ENCODE measurements around the gene LSR.

DNA sequence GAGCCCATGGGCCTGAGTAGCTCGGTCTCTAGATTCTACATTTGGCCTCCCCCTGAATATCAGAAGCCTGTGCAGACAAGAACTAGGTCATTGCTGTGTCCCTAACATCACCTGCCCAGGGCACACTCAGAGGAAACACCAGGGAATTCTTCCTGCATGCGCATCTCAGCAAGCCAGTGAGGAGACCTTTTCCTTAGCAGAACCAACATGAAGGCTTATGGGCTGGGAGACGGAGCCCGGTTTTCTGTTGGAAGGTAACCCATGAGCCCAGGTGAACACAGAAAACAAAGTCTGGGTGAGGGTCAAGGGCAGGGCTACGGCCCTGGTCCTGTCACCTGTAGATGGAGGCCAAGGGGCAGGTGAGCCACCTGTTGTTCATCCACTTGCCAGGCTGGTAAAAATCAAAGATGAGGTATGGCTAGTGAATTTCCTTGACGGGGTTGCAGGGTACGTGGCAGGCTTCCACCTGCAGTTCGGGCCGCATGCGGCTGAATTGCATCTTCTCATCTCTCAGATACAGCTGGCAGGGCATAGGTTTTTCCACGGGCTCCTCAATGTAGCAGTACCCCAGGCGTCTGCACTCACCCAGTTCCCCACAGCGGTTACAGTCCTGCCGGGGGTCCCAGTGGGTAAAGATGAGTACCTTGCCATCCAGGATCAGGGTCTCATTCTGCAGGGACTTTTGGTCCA is 16.7 kb upstream of the LSR start:
- no peak for TF ChIP-seq POLR2AphosphoS5 (IDR thresholded peaks at IDR 0.05; ENCODE audit: low read depth, low read length)
- no peak for TF ChIP-seq TAF1 (IDR thresholded peaks at IDR 0.05; ENCODE audit: low read depth, low read length)

Data from GM12891 (cell line).